Measurements from ENCODE around the gene SH3D19.
"Not testable (repeated sequence)": the region's sequence is repeated elsewhere in the genome, so short reads cannot be mapped to it uniquely, and the experiment has no call there.

The SH3D19 gene

DNA sequence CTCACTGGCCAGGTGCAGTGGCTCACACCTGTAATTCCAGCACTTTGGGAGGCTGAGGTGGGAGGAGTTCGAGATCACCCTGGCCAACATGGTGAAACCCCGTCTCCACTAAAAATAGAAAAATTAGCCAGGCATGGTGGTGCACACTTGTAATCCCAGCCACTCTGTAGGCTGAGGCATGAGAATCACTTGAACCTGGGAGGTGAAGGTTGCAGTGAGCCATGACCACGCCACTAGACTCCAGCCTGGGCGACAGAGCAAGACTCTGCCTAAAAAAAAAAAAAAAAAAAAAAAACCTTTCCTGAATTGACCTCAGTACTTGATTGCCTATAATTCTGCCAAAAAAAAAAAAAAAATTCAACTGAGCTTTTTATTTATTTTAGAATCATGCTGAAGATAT lies 3.2 kb downstream of the SH3D19 start:
- not testable (repeated sequence) for DNase-seq

- DNase-seq = no peak
Observed at GRCh38 chr4:151321586-151321985, 3.8 kb downstream of the SH3D19 start.

- no peak for DNase-seq
Observed at GRCh38 chr4:151319490-151319889, 5.9 kb downstream of the SH3D19 start.

DNA sequence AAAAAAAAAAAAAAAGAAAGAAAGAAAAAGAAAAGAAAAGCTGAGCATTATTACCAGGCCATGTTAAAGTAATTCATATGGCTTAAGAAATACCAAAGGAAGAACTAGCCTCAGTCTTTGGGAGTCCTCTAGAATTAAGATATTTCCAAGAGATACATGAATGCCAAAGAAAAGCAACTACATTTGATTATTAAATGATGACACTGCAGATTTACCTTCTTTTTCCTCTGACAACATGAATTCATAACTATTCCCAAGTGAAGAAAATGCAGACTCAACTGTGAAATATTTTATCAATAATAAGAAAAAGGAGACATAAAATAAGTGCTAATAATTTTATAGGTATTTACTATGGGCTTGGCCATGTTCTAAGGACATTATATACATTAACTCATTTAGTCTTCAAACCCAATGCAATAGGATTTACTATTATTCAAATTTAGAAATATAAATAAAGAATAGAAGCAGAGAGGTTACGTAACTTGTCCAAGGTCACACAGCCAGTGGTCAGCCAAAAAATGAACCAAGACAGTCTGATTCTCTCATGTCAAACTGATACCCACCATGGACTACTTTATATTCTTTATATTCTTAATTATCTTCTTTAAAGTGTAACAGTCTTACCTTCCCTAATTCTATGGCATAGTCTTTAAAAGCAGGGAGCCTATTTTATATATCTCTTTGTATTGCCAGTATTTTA lies 6.9 kb downstream of the SH3D19 start:
- no peak for DNase-seq

- DNase-seq = no peak
Observed at GRCh38 chr4:151316645-151317044, 8.8 kb downstream of the SH3D19 start.

GRCh38 chr4:151315212-151315886 lies 10.1 kb downstream of the SH3D19 start:
- no peak for DNase-seq

GRCh38 chr4:151314479-151314878 lies 10.9 kb downstream of the SH3D19 start:
- DNase-seq = no peak

DNA sequence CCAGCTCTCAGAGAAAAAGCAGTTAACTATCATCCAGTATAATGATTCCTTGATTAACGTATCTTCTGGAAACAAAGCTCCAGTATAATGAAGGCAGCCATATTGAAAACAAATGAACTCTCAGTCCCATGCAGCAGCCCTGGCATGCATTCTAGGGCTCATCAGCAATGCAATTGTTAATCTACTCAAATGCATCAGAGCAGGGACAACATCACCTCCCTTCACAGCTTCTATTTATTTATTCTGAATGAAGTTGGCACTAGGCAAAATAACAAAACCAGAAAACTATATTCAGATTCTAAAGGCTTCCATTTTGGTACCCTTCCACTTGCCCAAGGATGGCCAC lies 11.4 kb downstream of the SH3D19 start:
- no peak for DNase-seq

GRCh38 chr4:151313306-151314009 lies 11.9 kb downstream of the SH3D19 start:
- DNase-seq = no peak

GRCh38 chr4:151310124-151310728 lies 15.2 kb downstream of the SH3D19 start:
- DNase-seq = no peak

- DNase-seq = no peak
Observed at GRCh38 chr4:151304755-151305154, 20.6 kb downstream of the SH3D19 start.

DNA sequence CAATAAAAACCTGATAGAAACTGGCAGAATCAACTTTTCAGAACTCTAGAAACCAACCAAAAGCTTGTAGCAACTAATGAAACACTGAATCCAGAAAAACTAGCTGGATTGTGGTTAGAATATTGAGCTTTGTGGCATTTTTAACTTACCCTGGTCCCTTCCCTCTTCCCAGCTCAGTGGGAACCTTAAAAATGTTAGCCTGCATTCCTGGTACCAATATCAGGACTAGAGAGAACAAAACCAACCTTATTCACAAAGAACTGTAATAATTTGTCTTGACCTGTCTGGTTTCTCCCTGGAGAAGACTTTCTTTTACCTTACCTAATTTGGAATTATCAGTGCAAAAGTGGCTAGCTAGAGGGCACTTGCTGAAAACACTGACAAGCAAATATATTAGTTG lies 21.2 kb downstream of the SH3D19 start:
- DNase-seq = no peak

GRCh38 chr4:151302432-151302831 lies 23.0 kb downstream of the SH3D19 start:
- DNase-seq = no peak

- DNase-seq = no peak
Observed at GRCh38 chr4:151297170-151297569, 28.2 kb downstream of the SH3D19 start.

GRCh38 chr4:151296227-151296626 lies 29.2 kb downstream of the SH3D19 start:
- no peak for DNase-seq

GRCh38 chr4:151294833-151295496 lies 30.4 kb downstream of the SH3D19 start:
- DNase-seq = no peak

DNA sequence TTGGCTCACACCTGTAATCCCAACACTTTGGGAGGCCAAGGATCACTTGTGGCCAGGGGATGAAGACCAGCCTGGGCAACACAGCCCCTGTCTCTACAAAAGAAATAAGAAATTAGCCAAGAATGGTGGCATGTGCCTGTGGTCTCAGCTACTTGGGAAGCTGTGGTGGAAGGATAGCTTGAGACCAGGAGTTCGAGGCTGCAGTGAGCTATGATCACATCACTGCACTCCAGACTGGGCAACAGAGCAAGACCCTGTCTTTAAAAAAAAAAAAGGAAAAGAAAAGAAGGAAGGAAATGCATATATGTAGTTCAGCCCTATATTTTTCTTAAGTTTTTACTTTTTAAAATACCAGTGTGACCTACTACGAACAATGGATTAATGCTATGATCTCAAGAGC lies 33.4 kb downstream of the SH3D19 start:
- DNase-seq = no peak

DNA sequence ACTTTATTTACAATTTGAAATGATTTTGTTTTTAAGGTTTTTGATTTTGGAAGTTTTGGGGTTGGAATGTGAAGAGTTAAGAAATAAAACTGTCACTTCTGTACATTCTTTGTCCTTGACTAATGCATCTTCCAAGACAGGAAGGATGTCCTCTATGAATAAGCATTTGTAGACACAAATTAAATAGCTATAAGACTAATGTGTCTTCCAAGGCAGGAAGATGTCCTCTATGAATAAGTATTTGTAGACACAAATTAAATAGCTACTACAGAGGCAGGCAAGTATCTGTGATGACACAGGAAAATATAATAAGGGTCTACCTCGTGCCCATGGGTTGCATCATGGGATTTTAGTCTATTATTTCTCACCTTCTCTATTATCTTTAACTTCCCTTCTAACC lies 33.9 kb downstream of the SH3D19 start:
- no peak for DNase-seq

DNA sequence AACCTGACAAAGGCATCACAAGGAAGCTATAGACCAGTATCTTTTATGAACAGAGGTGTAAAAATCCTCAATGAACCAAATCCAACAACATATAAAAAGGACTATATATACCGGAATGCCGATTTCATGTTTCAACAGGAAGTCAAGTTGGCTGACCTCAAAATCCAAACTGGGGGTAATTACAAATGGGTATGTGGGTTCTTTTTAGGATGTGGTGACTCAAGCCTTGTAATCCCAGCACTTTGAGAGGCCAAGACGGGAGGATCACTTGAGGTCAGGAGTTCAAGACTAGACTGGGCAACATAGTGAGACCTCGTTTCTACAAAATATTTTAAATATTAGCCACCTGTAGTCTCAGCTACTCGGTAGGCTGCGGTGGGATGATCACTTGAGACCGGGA lies 38.0 kb downstream of the SH3D19 start:
- no peak for DNase-seq

GRCh38 chr4:151284534-151285245 lies 40.7 kb downstream of the SH3D19 start:
- no peak for DNase-seq

GRCh38 chr4:151276787-151277562 lies 48.4 kb downstream of the SH3D19 start, which contains the start of gene PRSS48:
Gene PRSS48, plus strand, starts transcription at chr4:151277161. Its CDS starts 12 bp downstream, at chr4:151277173.
- DNase-seq = peak; percentile 67

- not testable (repeated sequence) for DNase-seq
Observed at GRCh38 chr4:151268905-151269304, 56.5 kb downstream of the SH3D19 start.

Measured in retina (tissue), 1 donor.